HepG2 (cell line): Measurements from ENCODE around the gene SH3D21. TPM values are rescaled to one million over a fixed set of nuclear protein-coding genes. Genes with fewer than 3 reads are reported as not detected.

ENCODE experiments used
- AGO1 ChIP-seq: fragments of 200-400 bp; formaldehyde crosslinking; IDR thresholded peaks from 2 replicates; pipeline ENCODE4 v1.6.1; 2017; ENCODE audit warnings: mild to moderate bottlenecking, low read depth, low read length, moderate library complexity; ENCODE audit not compliant: poor library complexity, severe bottlenecking
- BCL6 ChIP-seq: IDR thresholded peaks from 2 replicates; pipeline ENCODE4 v1.6.1; 2016; ENCODE audit warnings: missing genetic modification reagents, missing compliant biosample characterization
- ETS1 ChIP-seq: sonication (generic); formaldehyde crosslinking; IDR thresholded peaks from 2 replicates; pipeline ENCODE4 v1.4.0; 2020; ENCODE audit warnings: missing genetic modification reagents
- KLF9 ChIP-seq: IDR thresholded peaks from 2 replicates; pipeline ENCODE4 v1.6.1; 2016; ENCODE audit warnings: low read depth
- MLLT10 ChIP-seq: sonication (generic); formaldehyde crosslinking; IDR thresholded peaks from 2 replicates; pipeline ENCODE4 v1.4.0; 2020; ENCODE audit warnings: missing genetic modification reagents
- NCOA5 ChIP-seq: sonication (generic); formaldehyde crosslinking; IDR thresholded peaks from 2 replicates; pipeline ENCODE4 v1.4.0; 2020; ENCODE audit warnings: missing genetic modification reagents
- ONECUT2 ChIP-seq: sonication (generic); formaldehyde crosslinking; IDR thresholded peaks from 2 replicates; pipeline ENCODE4 v1.4.0; 2020; ENCODE audit warnings: missing genetic modification reagents
- SMYD3 ChIP-seq: sonication (generic); formaldehyde crosslinking; IDR thresholded peaks from 2 replicates; pipeline ENCODE4 v1.8.1; 2023; ENCODE audit warnings: mild to moderate bottlenecking, missing genetic modification reagents
- ZNF318 ChIP-seq: sonication (generic); formaldehyde crosslinking; IDR thresholded peaks from 2 replicates; pipeline ENCODE4 v1.4.0; 2020; ENCODE audit warnings: mild to moderate bottlenecking, missing genetic modification reagents
- polyA plus RNA-seq, 8 experiments: library from polyadenylated mRNA; depleted of rRNA in 3 of 8; stranded (reverse) in 7 of 8; unstranded in 1 of 8; fragments of >200 nt; fragmentation: Illumina TruSeq in 4 of 8; extraction: Trizol in 4 of 8; gene quantifications; 2 replicates each; pipeline versions ENCODE4 v1.2.1 to v1.2.3, GENCODE V29; 2011 to 2016; ENCODE audit warnings: low read depth in 4 of 8, missing spikeins in 1 of 8, mixed read lengths in 1 of 8; ENCODE audit not compliant: insufficient read depth in 1 of 8
- total RNA-seq, 5 experiments: library from RNA; depleted of rRNA; stranded (reverse); fragments of >200 nt; fragmentation: Illumina TruSeq; extraction: Trizol; gene quantifications; 2 replicates each; pipeline ENCODE4 v1.2.3, GENCODE V29; 2016; ENCODE audit warnings: low read depth in 1 of 5
- TF ChIP-seq, protein P1 (sequence below): sonication (generic); formaldehyde crosslinking; conservative IDR thresholded peaks from 2 replicates; pipeline ENCODE4 v1.4.0; 2020; ENCODE audit warnings: missing genetic modification reagents
- TF ChIP-seq, protein P2 (sequence below): sonication (generic); formaldehyde crosslinking; IDR thresholded peaks from 2 replicates; pipeline ENCODE4 v1.4.0; 2020; ENCODE audit warnings: mild to moderate bottlenecking, missing genetic modification reagents
- TF ChIP-seq, protein P3 (sequence below): fragments of 450-650 bp; IDR thresholded peaks from 2 replicates; pipeline ENCODE4 v1.6.1; 2017; ENCODE audit warnings: mild to moderate bottlenecking

SH3D21 gene
- total and polyA plus RNA-seq, 2 of the 13 experiments (the other 11 are each of a cell fraction or from before 2014, with no cell fraction given) = 5.1 to 8.6 TPM

DNA sequence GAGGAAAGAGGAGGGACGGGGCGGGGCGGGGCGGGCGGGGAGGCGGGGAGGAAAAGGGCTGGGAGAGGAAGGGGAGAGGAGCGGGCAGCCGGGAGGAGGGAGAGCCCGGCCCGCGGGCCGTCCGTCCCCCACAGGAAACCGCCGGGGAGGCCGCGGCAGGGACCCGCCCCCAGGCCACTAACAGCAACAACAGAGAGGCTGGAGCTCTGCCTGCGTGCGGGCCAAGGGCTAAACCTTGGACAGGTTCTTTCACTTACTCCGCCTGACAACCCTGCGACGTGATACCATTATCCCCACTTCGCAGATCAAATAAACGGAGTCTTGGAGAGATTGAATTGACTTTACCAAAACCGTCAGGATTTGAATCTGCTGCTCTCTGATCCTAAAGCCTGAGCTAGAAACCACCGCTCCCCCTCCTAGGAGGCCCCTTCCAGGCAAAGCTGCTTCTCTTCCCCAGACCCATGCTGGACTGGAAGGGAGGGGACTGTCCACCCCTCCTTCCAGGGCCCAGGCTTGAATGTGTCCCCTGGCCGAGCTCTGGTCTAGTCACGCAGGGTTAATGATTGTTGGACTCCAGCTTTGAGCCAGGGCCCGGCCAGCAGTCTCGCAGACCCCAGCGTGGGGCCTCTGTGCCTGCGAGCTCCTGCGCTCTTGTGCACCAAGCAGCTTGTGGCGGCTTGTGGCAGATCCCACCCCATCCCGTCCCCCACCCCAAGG, 17.6 kb downstream of the SH3D21 start, which contains the start of gene EVA1B (continued):
- TF ChIP-seq, protein P1, sequence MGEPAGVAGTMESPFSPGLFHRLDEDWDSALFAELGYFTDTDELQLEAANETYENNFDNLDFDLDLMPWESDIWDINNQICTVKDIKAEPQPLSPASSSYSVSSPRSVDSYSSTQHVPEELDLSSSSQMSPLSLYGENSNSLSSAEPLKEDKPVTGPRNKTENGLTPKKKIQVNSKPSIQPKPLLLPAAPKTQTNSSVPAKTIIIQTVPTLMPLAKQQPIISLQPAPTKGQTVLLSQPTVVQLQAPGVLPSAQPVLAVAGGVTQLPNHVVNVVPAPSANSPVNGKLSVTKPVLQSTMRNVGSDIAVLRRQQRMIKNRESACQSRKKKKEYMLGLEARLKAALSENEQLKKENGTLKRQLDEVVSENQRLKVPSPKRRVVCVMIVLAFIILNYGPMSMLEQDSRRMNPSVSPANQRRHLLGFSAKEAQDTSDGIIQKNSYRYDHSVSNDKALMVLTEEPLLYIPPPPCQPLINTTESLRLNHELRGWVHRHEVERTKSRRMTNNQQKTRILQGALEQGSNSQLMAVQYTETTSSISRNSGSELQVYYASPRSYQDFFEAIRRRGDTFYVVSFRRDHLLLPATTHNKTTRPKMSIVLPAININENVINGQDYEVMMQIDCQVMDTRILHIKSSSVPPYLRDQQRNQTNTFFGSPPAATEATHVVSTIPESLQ (CRISPR knock-in tag) = no peak
- TF ChIP-seq ZNF318 (CRISPR knock-in tag) (no peak), AGO1 (peak; percentile 94), KLF9 (CRISPR knock-in tag) (no peak), SMYD3 (no peak), NCOA5 (CRISPR knock-in tag) (no peak), MLLT10 (CRISPR knock-in tag) (no peak), ONECUT2 (CRISPR knock-in tag) (no peak), ETS1 (no peak), BCL6 (peak; percentile 53)
- TF ChIP-seq, protein P2, sequence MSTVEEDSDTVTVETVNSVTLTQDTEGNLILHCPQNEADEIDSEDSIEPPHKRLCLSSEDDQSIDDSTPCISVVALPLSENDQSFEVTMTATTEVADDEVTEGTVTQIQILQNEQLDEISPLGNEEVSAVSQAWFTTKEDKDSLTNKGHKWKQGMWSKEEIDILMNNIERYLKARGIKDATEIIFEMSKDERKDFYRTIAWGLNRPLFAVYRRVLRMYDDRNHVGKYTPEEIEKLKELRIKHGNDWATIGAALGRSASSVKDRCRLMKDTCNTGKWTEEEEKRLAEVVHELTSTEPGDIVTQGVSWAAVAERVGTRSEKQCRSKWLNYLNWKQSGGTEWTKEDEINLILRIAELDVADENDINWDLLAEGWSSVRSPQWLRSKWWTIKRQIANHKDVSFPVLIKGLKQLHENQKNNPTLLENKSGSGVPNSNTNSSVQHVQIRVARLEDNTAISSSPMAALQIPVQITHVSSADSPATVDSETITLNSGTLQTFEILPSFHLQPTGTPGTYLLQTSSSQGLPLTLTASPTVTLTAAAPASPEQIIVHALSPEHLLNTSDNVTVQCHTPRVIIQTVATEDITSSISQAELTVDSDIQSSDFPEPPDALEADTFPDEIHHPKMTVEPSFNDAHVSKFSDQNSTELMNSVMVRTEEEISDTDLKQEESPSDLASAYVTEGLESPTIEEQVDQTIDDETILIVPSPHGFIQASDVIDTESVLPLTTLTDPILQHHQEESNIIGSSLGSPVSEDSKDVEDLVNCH (CRISPR knock-in tag) = no peak
- TF ChIP-seq, protein P3, sequence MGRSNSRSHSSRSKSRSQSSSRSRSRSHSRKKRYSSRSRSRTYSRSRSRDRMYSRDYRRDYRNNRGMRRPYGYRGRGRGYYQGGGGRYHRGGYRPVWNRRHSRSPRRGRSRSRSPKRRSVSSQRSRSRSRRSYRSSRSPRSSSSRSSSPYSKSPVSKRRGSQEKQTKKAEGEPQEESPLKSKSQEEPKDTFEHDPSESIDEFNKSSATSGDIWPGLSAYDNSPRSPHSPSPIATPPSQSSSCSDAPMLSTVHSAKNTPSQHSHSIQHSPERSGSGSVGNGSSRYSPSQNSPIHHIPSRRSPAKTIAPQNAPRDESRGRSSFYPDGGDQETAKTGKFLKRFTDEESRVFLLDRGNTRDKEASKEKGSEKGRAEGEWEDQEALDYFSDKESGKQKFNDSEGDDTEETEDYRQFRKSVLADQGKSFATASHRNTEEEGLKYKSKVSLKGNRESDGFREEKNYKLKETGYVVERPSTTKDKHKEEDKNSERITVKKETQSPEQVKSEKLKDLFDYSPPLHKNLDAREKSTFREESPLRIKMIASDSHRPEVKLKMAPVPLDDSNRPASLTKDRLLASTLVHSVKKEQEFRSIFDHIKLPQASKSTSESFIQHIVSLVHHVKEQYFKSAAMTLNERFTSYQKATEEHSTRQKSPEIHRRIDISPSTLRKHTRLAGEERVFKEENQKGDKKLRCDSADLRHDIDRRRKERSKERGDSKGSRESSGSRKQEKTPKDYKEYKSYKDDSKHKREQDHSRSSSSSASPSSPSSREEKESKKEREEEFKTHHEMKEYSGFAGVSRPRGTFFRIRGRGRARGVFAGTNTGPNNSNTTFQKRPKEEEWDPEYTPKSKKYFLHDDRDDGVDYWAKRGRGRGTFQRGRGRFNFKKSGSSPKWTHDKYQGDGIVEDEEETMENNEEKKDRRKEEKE = no peak
